GM23338 (cell line): ENCODE data around the gene OSBPL3. TPM values are rescaled to one million over a fixed set of nuclear protein-coding genes. Genes with fewer than 3 reads are reported as not detected.

ENCODE experiments used
- ATAC-seq: fragments of 200-7000 bp; cut with Tn5 transposase; 3 replicates; pipeline ENCODE4 v1.9.1; 2020
- DNase-seq: peaks from one replicate; pipeline ENCODE4 v3.0.0-alpha.2; 2015; ENCODE audit warnings: low spot score
- H2AFZ ChIP-seq: fragments of 200-600 bp; sonication (generic); 2 replicates; pipeline ENCODE4 v1.8.0; 2016; ENCODE audit warnings: antibody characterized with exemption, mild to moderate bottlenecking, moderate library complexity
- H3F3A ChIP-seq: fragments of 200-600 bp; sonication (generic); replicated peaks from 2 replicates; pipeline ENCODE4 v1.8.0; 2017; ENCODE audit warnings: antibody characterized with exemption, mixed run types, low read depth
- H3K27ac ChIP-seq: fragments of 200-600 bp; sonication (generic); 2 replicates; pipeline ENCODE4 v1.6.1; 2016; ENCODE audit warnings: low read depth
- H3K27me3 ChIP-seq: fragments of 200-600 bp; sonication (generic); 2 replicates; pipeline ENCODE4 v1.8.0; 2016; ENCODE audit warnings: mild to moderate bottlenecking, mixed run types, moderate library complexity; ENCODE audit not compliant: insufficient read depth
- H3K36me3 ChIP-seq: fragments of 200-600 bp; sonication (generic); 2 replicates; pipeline ENCODE4 v1.8.0; 2016; ENCODE audit warnings: mild to moderate bottlenecking; ENCODE audit not compliant: insufficient read depth
- H3K4me1 ChIP-seq: fragments of 200-600 bp; sonication (generic); 2 replicates; pipeline ENCODE4 v1.8.0; 2016; ENCODE audit warnings: mild to moderate bottlenecking, moderate library complexity; ENCODE audit not compliant: insufficient read depth
- H3K4me2 ChIP-seq: fragments of 200-600 bp; sonication (generic); 2 replicates; pipeline ENCODE4 v1.7.1; 2017; ENCODE audit warnings: mixed run types
- H3K4me3 ChIP-seq: fragments of 200-600 bp; sonication (generic); 2 replicates; pipeline ENCODE4 v1.6.1; 2016; ENCODE audit warnings: mixed run types
- H3K79me2 ChIP-seq: fragments of 200-600 bp; sonication (generic); replicated peaks from 2 replicates; pipeline ENCODE4 v1.8.0; 2017; ENCODE audit warnings: mild to moderate bottlenecking; ENCODE audit not compliant: insufficient read depth
- H3K9me2 ChIP-seq: fragments of 200-600 bp; sonication (generic); 2 replicates; pipeline ENCODE4 v1.8.0; 2017; ENCODE audit not compliant: insufficient read depth
- H4K20me1 ChIP-seq: fragments of 200-600 bp; sonication (generic); replicated peaks from 2 replicates; pipeline ENCODE4 v1.8.0; 2017; ENCODE audit warnings: mild to moderate bottlenecking; ENCODE audit not compliant: insufficient read depth
- H3K27ac Mint-ChIP-seq: 2 replicates; pipeline ENCODE4 v1.8.0; 2020; ENCODE audit warnings: inconsistent platforms, mild to moderate bottlenecking, moderate library complexity, mixed read lengths
- H3K27me3 Mint-ChIP-seq: 3 replicates; pipeline ENCODE4 v1.8.0; 2022; ENCODE audit warnings: low read depth, mild to moderate bottlenecking, moderate library complexity, mixed read lengths, inconsistent platforms; ENCODE audit not compliant: insufficient read depth, poor library complexity
- H3K36me3 Mint-ChIP-seq: 3 replicates; pipeline ENCODE4 v1.8.0; 2021; ENCODE audit warnings: low read depth, mild to moderate bottlenecking, inconsistent platforms, moderate library complexity, mixed read lengths
- H3K4me1 Mint-ChIP-seq: 3 replicates; pipeline ENCODE4 v1.8.0; 2020; ENCODE audit warnings: mild to moderate bottlenecking, inconsistent platforms, mixed read lengths
- H3K4me3 Mint-ChIP-seq: 3 replicates; pipeline ENCODE4 v1.8.0; 2021; ENCODE audit warnings: moderate library complexity, mild to moderate bottlenecking, inconsistent platforms, mixed read lengths
- H3K9me3 Mint-ChIP-seq: 3 replicates; pipeline ENCODE4 v1.8.0; 2020; ENCODE audit warnings: moderate library complexity, mild to moderate bottlenecking, inconsistent platforms, mixed read lengths
- CTCF ChIP-seq, 2 experiments: fragments of 200-600 bp in 1 of 2; sonication (generic) in 1 of 2; conservative IDR thresholded peaks; 2 replicates each; pipeline versions ENCODE4 v1.5.1 to v1.6.1; 2016 to 2017; ENCODE audit warnings: antibody characterized with exemption in 2 of 2, low read depth in 2 of 2, mild to moderate bottlenecking in 2 of 2, moderate library complexity in 1 of 2
- JUNB ChIP-seq: IDR thresholded peaks from one replicate; pipeline ENCODE4 v1.6.1; 2016; ENCODE audit warnings: antibody characterized with exemption; ENCODE audit not compliant: unreplicated experiment
- POLR2AphosphoS5 ChIP-seq: IDR thresholded peaks from 2 replicates; pipeline ENCODE4 v1.6.1; 2016; ENCODE audit warnings: antibody characterized with exemption, low read depth
- ZNF114 ChIP-seq: fragments of 250-450 bp; sonication (Bioruptor Pico); IDR thresholded peaks from 2 replicates; pipeline ENCODE4 v1.5.0; 2020; ENCODE audit warnings: mild to moderate bottlenecking, moderate library complexity
- ZNF331 ChIP-seq: fragments of 250-450 bp; sonication (Bioruptor Pico); IDR thresholded peaks from 2 replicates; pipeline ENCODE4 v1.5.0; 2020; ENCODE audit warnings: low read depth, mild to moderate bottlenecking, moderate library complexity
- ZNF462 ChIP-seq: fragments of 250-450 bp; sonication (Bioruptor Pico); IDR thresholded peaks from 2 replicates; pipeline ENCODE4 v1.5.0; 2020; ENCODE audit warnings: mild to moderate bottlenecking, moderate library complexity
- polyA plus RNA-seq: library from polyadenylated mRNA; unstranded; fragments of >200 nt; fragmentation: Nextera tagmentation; extraction: Ambion mirVana; gene quantifications from 2 replicates; pipeline ENCODE4 v1.2.1, GENCODE V29; 2016
- total RNA-seq: library from RNA; depleted of rRNA; stranded (reverse); fragments of >200 nt; shearing (Covaris generic); gene quantifications from 2 replicates; pipeline ENCODE4 v1.2.3, GENCODE V29; 2014

OSBPL3 gene
- total and polyA plus RNA-seq, 2 experiments from 2014 or later, result 7.2 to 15.7 TPM

- Histone ChIP-seq H3K79me2 (peaks cover 28% of the 10 kb centered on the region), H3K9me2 (no peaks in the 10 kb centered on the region), H3K4me1 (peaks cover 24% of the 10 kb centered on the region), H3F3A (no peaks in the 10 kb centered on the region), H3K27ac (no peak overlapping the region), H3K4me3 (no peak overlapping the region), H3K27me3 (no peaks in the 10 kb centered on the region), H4K20me1 (peaks cover 5% of the 10 kb centered on the region; the same call in 1 of the 2 replicates), H3K4me2 (no peak overlapping the region), H3K36me3 (no peaks in the 10 kb centered on the region), H2AFZ (no peak overlapping the region)
- H3K27ac Mint-ChIP-seq, result no peak overlapping the region
- H3K27me3 Mint-ChIP-seq, result no peaks in the 10 kb centered on the region
- peaks cover 20% of the 10 kb centered on the region for H3K4me1 Mint-ChIP-seq
- DNase-seq (no peak), ATAC-seq (no peak)
- H3K9me3 Mint-ChIP-seq, result no peaks in the 10 kb centered on the region
- H3K4me3 Mint-ChIP-seq, result no peak overlapping the region
- TF ChIP-seq JUNB, result no peak
- TF ChIP-seq POLR2AphosphoS5, result no peak
- TF ChIP-seq ZNF331 (CRISPR knock-in tag), result no peak
- no peak for TF ChIP-seq CTCF (conservative IDR thresholded peaks at IDR 0.05; ENCODE audit: low read depth in 2 of 2)
- no peak for TF ChIP-seq ZNF462 (CRISPR knock-in tag)
- no peak for TF ChIP-seq ZNF114 (CRISPR knock-in tag)
- H3K36me3 Mint-ChIP-seq, result no peaks in the 10 kb centered on the region
Measured at GRCh38 chr7:24912424-24912823, 67.6 kb downstream of the OSBPL3 start.
